ENCODE data around the gene BANP. TPM values are rescaled to one million over a fixed set of nuclear protein-coding genes. Genes with fewer than 3 reads are reported as not detected.

The BANP gene
- total RNA-seq, 3 donors from 2014 or later, result 25.2 to 29.4 (median 25.9) TPM

Other genes starting within 250 kb of the BANP start
- gene KLHDC4, start 185.4 kb upstream of the BANP start, total RNA-seq, result 10 to 100 TPM; 71.6 to 78.1 (median 76.0) TPM
- 100 to 1,000 TPM; 814 to 984 (median 886) TPM for gene SLC7A5, start 81.9 kb upstream of the BANP start, total RNA-seq
- under 1 TPM in 1 of 3 donors, not detected in 2; 0.43 TPM for gene CA5A, start 14.9 kb upstream of the BANP start, total RNA-seq

All from activated T-cell treated with anti-CD3 and anti-CD28 coated beads, Interleukin-2, amount 50 U/mL, for 4 hours (primary cell).